Adrenal gland (tissue), 12 donors: ENCODE measurements around the gene DNAJB2. TPM values are rescaled to one million over a fixed set of nuclear protein-coding genes. Genes with fewer than 3 reads are reported as not detected.

Experiments used
- DNase-seq, 7 donors: peaks; one replicate each; pipeline ENCODE4 v3.0.0-alpha.2; 2019 to 2020
- H3K27ac ChIP-seq, 5 donors: fragments of 200-600 bp; sonication (generic) in 4 of 5; 1 replicate in 3 of 5; 2 replicates in 2 of 5; pipeline versions ENCODE4 v1.5.1 to v1.8.0; 2016 to 2020; ENCODE audit warnings: mild to moderate bottlenecking in 1 of 5
- H3K27me3 ChIP-seq: fragments of 200-600 bp; 2 replicates; pipeline ENCODE4 v1.8.0; 2021
- H3K36me3 ChIP-seq, 2 donors: fragments of 200-600 bp; replicated peaks in 1 of 2; 1 replicate in 1 of 2; 2 replicates in 1 of 2; pipeline versions ENCODE4 v1.5.1 to v1.8.0; 2018 to 2022
- H3K4me1 ChIP-seq, 2 donors: fragments of 200-600 bp; replicated peaks in 1 of 2; 1 replicate in 1 of 2; 2 replicates in 1 of 2; pipeline versions ENCODE4 v1.5.1 to v1.8.0; 2018 to 2021
- H3K4me3 ChIP-seq, 4 donors: fragments of 200-600 bp; sonication (generic) in 3 of 4; one replicate each; pipeline ENCODE4 v1.5.1; 2016 to 2018
- H3K9me3 ChIP-seq, 3 donors: fragments of 200-600 bp; sonication (generic) in 1 of 3; replicated peaks in 1 of 3; 1 replicate in 2 of 3; 2 replicates in 1 of 3; pipeline versions ENCODE4 v1.5.1 to v1.8.0; 2016 to 2021
- CTCF ChIP-seq, 6 experiments: fragments of 450-650 bp in 4 of 6; fragments of 200-600 bp in 2 of 6; sonication (generic) in 1 of 6; IDR thresholded peaks; 1 replicate in 5 of 6; 2 replicates in 1 of 6; pipeline versions ENCODE4 v1.5.1 to v1.8.0; 2016 to 2021; ENCODE audit warnings: antibody characterized with exemption in 6 of 6, mild to moderate bottlenecking in 2 of 6, moderate library complexity in 1 of 6
- POLR2A ChIP-seq, 2 donors: fragments of 450-650 bp; IDR thresholded peaks; one replicate each; pipeline ENCODE4 v1.6.1; 2017; ENCODE audit warnings: antibody characterized with exemption in 2 of 2, mild to moderate bottlenecking in 2 of 2, moderate library complexity in 1 of 2
- WGBS, 4 donors: extraction: QIAGEN DNeasy Blood & Tissue Kit in 2 of 4; methylation state at CpG; one replicate each; pipeline versions ENCODE4 v1.1.5 to v1.1.7; 2013 to 2017; 5-methylcytosine and 5-hydroxymethylcytosine counted together
- intact Hi-C, 2 donors: fragments of 100-400 bp; cut with DNase I; formaldehyde crosslinking; loops; one replicate each; pipeline versions ENCODE4 v1.14.1 to v1.15.0; 2022 to 2023
- polyA plus RNA-seq, 3 donors: library from polyadenylated mRNA; stranded (reverse); fragments of 200-250 nt in 2 of 3; fragments of 350-450 nt in 1 of 3; fragmentation: Illumina TruSeq in 1 of 3; extraction: RNeasy Lipid Tissue Mini Kit (QIAGEN cat#74804) in 1 of 3; gene quantifications; one replicate each; pipeline ENCODE4 v1.2.3, GENCODE V29; 2013 to 2014
- total RNA-seq, 9 donors: library from RNA; depleted of rRNA in 4 of 9; stranded (reverse); fragments of >200 nt in 4 of 9; fragments of 120-200 nt in 1 of 9; fragmentation: NEBNext Ultra II Directional in 1 of 9; extraction: Animal tissue kit (Norgen Biotek cat#: 25700) in 1 of 9; gene quantifications; one replicate each; pipeline versions ENCODE4 v1.1.0 to v1.2.4, GENCODE V29; 2013 to 2023
- donor health status: healthy with polysubstance abuse.
- donor health status: Bipolar disorder and iron deficiency.
- donor health status: DM: yes; HTN: yes; CAD: no.
- donor health status: DM: no; HTN: no; CAD: no.
- donor health status: DM: no; HTN: no; CAD: no.
- donor health status: DM: yes; HTN: yes; CAD: no.

DNAJB2 gene
- total and polyA plus RNA-seq, 12 donors = 80.6 to 201 (median 137) TPM

GRCh38 chr2:219282375-219282774 is 3.2 kb downstream of the DNAJB2 start:
- Histone ChIP-seq H3K27me3 (no peaks in the 10 kb centered on the region), H3K27ac (peak overlapping the region in 1 of 5 donors; percentile 99), H3K4me3 (no peak overlapping the region), H3K9me3 (no peaks in the 10 kb centered on the region), H3K4me1 (peaks cover 14 to 33% of the 10 kb centered on the region in 2 donors), H3K36me3 (peaks cover 0 to 53% of the 10 kb centered on the region in 2 donors)
- intact Hi-C loops = no loop called here
- DNase-seq = peak in 1 of 7 donors; percentile 14
- TF ChIP-seq CTCF (IDR thresholded peaks at IDR 0.05) (no peak), POLR2A (IDR thresholded peaks at IDR 0.05) (no peak)
- 81 to 92% (median 87%) methylated on average over 5 of the region's 5 CpGs for WGBS, 4 donors

- no peak for TF ChIP-seq POLR2A (IDR thresholded peaks at IDR 0.05)
- TF ChIP-seq CTCF (IDR thresholded peaks at IDR 0.05) = no peak
- H3K27me3 ChIP-seq = no peaks in the 10 kb centered on the region
- 91 to 95% (median 92%) methylated on average over 17 of the region's 17 CpGs for WGBS, 4 donors
- peak overlapping the region in 1 of 5 donors; percentile 99 for H3K27ac ChIP-seq
- no peaks in the 10 kb centered on the region for H3K9me3 ChIP-seq
- intact Hi-C loops = no loop called here
- H3K4me3 ChIP-seq = no peak overlapping the region
- H3K4me1 ChIP-seq = peaks cover 14 to 29% of the 10 kb centered on the region in 2 donors
- H3K36me3 ChIP-seq = peaks cover 0 to 53% of the 10 kb centered on the region in 2 donors
- peak in 1 of 7 donors; percentile 22 for DNase-seq
Observed at GRCh38 chr2:219282943-219283581, 3.9 kb downstream of the DNAJB2 start.

- Histone ChIP-seq H3K36me3 (peaks cover 0 to 53% of the 10 kb centered on the region in 2 donors), H3K4me3 (no peak overlapping the region), H3K27me3 (no peaks in the 10 kb centered on the region), H3K27ac (peak overlapping the region in 1 of 5 donors; percentile 69), H3K9me3 (no peaks in the 10 kb centered on the region), H3K4me1 (peaks cover 7 to 29% of the 10 kb centered on the region in 2 donors)
- TF ChIP-seq POLR2A (IDR thresholded peaks at IDR 0.05) = no peak
- TF ChIP-seq CTCF (IDR thresholded peaks at IDR 0.05) = no peak
- no peak for DNase-seq
- intact Hi-C loops = no loop called here
- WGBS, 4 donors = 85 to 93% (median 88%) methylated on average over 8 to 16 of the region's 16 CpGs
Observed at GRCh38 chr2:219284501-219285372, 5.6 kb downstream of the DNAJB2 start.

DNA sequence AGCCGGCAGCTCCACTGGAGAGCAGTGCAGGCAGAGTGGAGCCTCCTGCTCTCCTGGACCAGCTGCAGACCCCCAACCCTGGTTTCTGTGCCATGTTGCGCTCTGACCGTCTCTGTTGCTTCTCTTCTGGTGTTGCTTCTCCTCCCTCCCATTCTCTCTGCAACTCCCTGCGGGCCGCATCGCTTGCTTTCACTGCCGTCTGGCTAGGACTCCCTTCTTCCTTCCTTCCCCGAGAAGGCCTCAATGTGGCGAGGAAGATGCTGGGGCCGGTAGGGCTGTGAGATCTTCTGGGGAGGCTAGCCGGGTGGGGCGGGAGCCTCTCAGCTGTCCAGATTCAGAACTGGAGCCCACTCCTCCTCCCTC is 6.2 kb downstream of the DNAJB2 start:
- Histone ChIP-seq H3K9me3 (no peaks in the 10 kb centered on the region), H3K4me1 (peaks cover under 1 to 27% of the 10 kb centered on the region in 2 donors), H3K27me3 (no peaks in the 10 kb centered on the region), H3K36me3 (peaks cover 0 to 53% of the 10 kb centered on the region in 2 donors), H3K27ac (peak overlapping the region in 2 of 5 donors; percentile 3 to 69), H3K4me3 (no peak overlapping the region)
- intact Hi-C loops = no loop called here
- DNase-seq = no peak
- no peak for TF ChIP-seq POLR2A (IDR thresholded peaks at IDR 0.05)
- no peak for TF ChIP-seq CTCF (IDR thresholded peaks at IDR 0.05)
- WGBS, 4 donors = 85 to 93% (median 91%) methylated on average over 11 to 12 of the region's 12 CpGs
